GM04504 (cell line): ENCODE data around the gene OLFM1.
"Not testable (repeated sequence)": the region's sequence is repeated elsewhere in the genome, so short reads cannot be mapped to it uniquely, and the experiment has no call there.

Experiments used
- DNase-seq: peaks from one replicate; pipeline ENCODE4 v3.0.0-alpha.2; 2012; ENCODE audit warnings: low read depth

The OLFM1 gene

GRCh38 chr9:135060461-135061116 is 26.9 kb upstream of the OLFM1 start:
- no peak for DNase-seq

- DNase-seq, result no peak
These were observed 26.0 kb upstream of the OLFM1 start for GRCh38 chr9:135061441-135061840.

DNA sequence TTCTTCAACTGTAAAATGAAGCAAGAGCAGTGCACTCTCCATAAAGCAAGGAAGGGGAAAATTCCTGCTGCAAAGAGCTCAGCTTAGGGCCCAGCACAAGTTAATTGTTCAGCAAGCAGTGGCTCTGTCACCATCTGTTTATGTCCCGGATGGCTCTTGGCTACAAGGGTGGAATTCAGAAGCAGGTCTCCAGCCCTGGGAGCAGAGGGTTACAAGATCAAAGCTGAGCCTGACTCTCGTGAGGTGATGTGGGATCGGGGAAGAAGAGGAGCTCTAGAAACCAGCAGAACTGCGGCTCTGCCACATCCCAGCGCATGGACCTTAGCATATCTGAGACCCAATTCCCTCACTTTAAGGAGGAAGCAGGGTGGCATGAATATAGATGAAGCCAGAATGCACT is 25.2 kb upstream of the OLFM1 start:
- no peak for DNase-seq

- not testable (repeated sequence) for DNase-seq
These were observed 24.0 kb upstream of the OLFM1 start for GRCh38 chr9:135063466-135063865.

DNA sequence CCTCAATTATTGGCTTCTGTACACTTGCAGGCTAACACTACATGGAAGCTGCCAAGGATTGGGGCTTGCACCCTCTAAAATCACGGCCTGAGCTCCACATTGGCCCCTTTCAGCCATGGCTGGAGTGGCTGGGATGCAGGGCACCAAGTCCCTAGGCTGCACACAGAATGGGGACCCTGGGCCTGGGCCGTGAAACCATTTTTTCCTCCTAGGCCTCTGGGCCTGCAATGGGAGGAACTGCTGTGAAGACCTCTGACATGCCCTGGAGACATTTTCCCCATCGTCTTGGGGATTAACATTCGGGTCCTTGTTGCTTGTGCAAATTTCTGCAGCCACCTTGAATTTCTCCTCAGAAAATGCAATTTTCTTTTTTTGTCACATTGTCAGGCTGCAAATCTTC is 23.6 kb upstream of the OLFM1 start:
- not testable (repeated sequence) for DNase-seq

DNA sequence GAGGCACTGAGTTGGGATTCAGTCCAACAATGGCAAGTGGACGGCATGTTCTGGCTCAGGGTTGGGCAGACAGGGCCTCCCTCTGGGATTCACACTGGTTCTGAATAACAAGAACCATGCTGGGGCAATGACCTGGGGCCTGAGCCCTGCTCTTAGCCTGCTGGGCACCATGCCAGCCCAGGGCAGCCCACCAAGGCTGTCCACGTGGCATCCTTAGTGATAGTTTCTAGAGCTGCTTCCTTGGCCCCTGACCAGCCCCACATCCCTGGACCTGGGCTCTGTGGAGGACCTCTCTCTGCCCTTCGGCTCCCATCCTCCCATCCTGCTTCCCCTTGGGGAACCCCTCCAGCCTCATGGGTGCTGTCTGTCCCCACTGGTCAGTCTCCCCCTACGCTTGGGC is 22.3 kb upstream of the OLFM1 start:
- DNase-seq, result no peak

- DNase-seq, result no peak
These were observed 21.7 kb upstream of the OLFM1 start for GRCh38 chr9:135065804-135066203.

DNA sequence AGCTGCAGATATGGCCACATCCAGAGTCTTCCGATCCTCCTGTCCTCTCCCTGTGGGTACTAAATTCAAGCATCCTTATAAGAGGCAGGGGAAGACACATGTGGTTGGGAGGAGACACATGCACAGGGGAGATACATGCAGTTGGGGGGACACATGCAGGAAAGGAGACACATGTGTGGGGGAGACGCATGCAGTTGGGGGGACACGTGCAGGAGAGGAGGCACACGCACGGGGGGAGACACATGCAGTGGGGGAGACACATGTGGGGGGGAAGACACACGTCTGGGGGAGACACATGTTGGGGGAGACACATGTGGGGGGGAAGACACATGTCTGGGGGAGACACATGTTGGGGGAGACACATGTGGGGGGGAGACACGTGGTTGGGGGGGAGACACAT is 21.2 kb upstream of the OLFM1 start:
- DNase-seq, result no peak

DNA sequence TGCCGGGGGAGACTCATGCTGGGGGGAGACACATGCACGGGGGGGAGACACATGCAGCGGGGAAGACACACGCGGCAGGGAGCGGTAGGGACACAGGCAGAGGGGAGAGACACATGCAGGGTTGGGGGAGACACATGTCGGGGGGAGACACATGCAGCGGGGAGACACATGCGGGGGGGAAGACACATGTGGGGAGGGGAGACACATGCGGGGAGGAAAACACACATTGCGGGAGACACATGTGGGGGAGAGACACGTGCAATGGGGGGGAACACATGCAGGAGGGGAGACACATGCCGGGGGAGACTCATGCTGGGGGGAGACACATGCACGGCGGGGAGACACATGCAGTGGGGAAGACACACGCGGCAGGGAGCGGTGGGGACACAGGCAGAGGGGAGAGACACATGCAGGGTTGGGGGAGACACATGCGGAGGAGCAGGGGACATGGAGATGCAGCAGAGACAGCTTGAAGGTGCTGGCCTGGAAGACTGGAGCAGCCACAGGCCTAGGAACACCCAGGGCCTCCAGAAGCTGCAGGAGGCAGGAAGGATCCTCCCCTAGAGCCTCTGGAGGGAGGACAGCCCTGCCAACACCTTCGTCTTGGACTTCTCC is 20.3 kb upstream of the OLFM1 start:
- DNase-seq, result no peak

DNA sequence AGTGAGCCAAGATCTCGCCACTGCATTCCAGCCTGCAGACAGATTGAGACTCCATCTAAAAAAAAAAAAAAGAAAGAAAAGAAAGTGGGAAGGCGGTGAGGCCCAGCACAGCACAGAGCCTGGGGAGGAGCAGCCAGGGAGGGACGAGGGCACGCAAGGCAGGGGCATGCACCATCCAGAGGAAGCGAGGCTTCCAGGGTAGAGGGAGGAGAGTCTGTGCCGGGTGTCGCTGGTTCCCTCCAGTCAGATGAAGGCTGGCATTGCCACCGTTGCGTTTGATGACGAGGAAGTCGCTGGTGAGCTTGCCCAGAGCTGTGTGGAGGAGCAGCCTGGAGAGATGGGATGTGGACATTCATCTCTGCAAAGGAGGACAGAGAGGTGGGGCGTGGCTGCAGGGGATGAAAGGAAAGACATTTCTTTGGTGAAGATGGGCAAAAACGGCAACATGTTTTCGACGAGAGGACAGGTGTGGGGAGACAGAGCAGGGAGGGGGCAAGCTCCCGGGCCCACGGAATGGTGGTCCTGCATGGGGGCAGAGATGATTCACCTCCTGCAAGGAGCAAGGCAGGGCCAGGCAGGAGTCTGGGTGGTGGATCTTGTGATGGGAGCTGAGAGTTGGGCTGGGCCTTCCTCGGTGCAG is 18.6 kb upstream of the OLFM1 start:
- DNase-seq, result no peak

- DNase-seq, result no peak
These were observed 17.8 kb upstream of the OLFM1 start for GRCh38 chr9:135069558-135070197.

DNA sequence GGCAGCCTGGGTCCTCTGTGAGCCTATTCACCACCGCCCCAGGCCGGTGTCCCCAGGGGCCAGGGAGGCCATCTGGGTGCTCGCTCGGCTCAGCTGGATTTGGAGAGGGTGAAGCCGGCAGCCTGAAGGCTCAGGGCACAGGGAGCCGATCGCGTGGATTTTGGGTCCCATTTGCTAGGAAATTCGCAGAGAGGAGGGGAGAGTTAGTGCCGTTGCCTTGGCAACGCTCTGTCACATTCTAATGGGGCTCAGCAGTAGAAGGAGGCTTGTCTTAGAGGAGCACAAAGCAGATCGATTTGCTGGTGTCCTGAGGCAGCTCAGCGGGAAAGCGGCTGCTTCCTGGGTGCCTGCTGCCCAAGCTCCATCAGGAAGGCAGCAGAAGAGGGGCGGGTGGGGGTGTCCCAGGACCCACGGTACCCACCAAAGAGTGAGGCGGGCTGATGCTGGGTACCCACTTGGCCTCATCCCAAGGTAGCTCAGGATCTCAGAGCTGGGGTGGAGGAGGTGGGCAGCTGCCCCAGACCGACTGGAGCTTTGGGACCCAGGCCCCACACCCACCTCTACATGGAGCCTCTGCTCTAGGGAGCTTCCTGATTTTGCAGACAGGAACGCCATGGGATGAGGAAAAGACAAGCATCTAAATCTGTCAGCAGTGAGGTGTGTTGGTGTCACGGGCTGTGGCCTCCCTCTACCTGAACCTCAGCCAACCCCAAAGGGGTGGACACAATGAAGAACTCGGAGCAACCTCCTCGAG is 17.1 kb upstream of the OLFM1 start:
- no peak for DNase-seq

- no peak for DNase-seq
These were observed 16.3 kb upstream of the OLFM1 start for GRCh38 chr9:135070964-135071735.

DNA sequence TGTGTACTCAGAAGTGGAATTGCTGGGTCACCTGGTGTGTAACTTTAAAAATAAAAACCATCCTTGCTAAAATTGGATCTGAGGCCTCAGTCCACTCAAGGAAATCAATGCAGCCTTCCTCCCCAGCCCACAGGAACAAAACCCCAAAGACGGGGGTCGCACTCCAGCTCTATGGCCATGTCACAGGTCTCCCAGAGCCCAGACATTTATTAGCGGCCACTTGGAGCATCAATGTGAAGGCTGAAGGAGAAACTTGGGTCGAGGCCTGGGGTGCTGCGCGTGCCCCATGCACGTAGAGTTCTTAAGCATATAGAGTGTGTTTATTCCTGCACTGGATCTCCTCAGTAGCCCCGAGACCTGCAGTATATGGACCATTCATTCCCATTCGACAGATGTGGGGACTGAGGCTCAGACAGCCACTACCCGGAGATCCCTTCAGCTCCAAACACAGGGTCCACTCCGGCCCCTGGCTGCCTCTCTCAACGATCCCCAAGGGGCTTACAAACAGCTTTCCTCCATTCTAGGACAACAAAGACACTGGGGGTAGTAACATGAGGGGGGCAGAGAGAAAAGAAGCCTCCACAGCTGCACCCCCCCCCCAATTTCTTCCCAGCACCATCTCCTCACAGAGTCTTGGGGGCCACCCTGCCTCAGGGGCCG is 14.3 kb upstream of the OLFM1 start:
- DNase-seq, result no peak

GRCh38 chr9:135073741-135074305 is 13.6 kb upstream of the OLFM1 start:
- DNase-seq, result no peak

DNA sequence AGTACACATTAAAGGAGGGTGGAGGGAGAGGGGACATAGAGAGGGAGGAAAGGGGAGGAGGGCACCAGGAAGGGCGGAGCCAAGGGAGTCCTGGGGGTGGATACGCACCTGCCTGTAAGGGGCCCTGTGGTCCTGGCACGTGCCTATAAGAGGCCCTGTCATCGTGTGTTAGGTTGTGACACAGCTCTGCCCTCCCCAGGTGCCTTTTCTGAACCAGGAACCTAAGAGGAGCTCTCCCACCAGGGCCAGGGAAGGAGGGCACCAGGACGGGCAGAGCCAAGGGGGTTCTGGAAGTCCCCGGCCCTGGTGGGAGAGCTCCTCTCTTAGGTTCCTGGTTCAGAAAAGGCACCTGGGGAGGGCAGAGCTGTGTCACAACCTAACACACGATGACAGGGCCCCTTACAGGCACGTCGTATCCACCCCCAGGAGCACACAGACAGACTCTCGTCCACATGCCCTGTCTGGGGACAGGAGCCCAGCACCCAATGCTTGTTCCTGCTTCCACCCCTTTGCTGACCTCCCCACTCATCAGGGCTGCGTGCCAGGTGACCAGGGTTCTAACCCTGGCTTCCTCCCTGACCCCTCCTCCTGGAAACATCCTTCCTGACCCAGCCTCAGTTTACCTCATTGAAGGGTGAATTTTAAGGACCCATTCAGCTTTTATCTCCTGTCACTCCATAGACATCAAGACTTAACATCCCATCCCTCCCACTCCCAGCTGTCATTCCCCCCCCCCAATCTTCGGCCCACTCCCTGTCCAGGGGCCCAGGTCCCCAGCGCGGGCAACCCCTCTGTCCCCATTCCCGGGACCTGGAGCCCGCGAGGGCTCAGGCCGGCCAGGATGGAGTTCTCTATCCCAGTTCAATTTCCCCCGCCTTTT is 12.9 kb upstream of the OLFM1 start:
- no peak for DNase-seq

- DNase-seq, result no peak
These were observed 12.0 kb upstream of the OLFM1 start for GRCh38 chr9:135075234-135076142.

DNA sequence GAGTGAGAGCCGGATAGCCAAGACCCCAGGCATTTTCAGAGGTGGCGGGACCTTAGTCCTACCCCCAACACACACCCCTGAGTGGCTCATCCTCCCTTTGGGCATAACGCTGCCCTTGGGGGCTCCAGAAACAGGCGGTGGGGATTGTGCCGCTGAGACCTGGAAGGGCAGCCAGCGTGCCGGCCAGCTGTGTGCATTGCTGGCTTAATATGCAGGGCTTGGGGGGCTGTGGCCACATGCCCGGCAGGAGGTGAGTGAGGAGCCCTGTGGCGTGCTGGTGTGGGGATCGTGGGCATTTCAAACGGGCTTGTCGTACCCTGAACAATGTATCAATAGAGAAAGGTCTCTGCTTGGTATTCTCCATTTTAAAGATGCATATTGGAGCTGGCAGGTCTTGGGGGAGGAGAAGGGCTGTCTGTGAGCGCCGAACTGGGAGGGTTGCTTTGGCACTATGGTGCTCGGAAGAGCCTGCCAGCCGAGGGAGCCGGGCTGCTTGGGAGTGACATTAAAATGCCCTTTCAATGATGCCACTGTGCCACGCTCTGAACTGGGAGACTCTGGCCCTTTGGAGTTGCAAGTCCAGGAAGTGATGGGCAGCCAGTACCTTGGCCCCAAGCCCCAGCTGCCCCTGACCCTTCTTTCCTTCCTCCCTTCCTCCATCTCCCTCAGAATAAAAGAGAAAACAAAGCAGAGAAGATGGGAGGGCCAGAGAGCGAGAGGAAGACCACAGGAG is 11.2 kb upstream of the OLFM1 start:
- DNase-seq, result no peak
